Fibroblast of villous mesenchyme (primary cell): ENCODE measurements around the gene SCYGR8. TPM values are rescaled to one million over a fixed set of nuclear protein-coding genes. Genes with fewer than 3 reads are reported as not detected.

Source experiments
- DNase-seq: peaks from one replicate; pipeline ENCODE4 v3.0.0-alpha.2; 2010; ENCODE audit warnings: low read depth
- H3K4me3 ChIP-seq: 2 replicates; pipeline ENCODE4 v1.5.1; 2011; ENCODE audit warnings: low read depth, mild to moderate bottlenecking, low read length
- total RNA-seq: library from RNA; depleted of rRNA; stranded (reverse); fragments of >200 nt; gene quantifications from 2 replicates; pipeline ENCODE4 v1.2.3, GENCODE V29; 2012
- TF ChIP-seq, protein P1 (sequence below): IDR thresholded peaks from 2 replicates; pipeline ENCODE4 v1.5.1; 2012; ENCODE audit warnings: low read depth, mild to moderate bottlenecking, low read length; ENCODE audit not compliant: insufficient read depth

Gene SCYGR8
- total RNA-seq, 1 donor, result not detected

DNA sequence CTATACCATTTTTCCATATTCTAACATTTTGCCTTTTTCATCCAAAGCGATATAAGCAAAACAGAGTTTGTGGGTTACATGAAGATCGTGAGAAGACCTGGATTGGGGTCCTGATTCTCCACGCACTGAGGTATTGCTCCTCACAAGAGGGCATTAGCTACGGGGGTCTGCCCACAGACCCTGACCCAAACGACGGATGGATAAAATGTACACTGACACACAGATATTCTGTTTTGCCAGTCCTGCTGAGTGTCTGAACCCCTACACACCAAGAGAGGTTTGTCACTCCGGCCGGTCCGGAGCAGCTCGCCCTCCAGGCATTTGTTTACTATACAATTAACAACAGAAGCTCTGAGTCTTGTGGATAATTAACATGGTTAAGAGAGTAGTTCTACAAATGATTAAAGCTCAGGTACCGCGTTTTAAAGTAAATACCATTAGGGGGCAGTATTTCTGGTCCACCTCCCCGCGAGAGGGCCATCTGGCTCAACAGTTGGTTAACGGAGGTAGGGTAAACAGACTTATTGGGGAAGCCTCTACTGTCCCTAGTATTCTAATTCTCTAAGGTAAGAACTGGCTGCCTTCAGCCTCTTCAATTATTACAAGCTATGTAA, 28.4 kb downstream of the SCYGR8 start:
- no peak overlapping the region for H3K4me3 ChIP-seq
- DNase-seq, result peak; percentile 14
- TF ChIP-seq, protein P1, sequence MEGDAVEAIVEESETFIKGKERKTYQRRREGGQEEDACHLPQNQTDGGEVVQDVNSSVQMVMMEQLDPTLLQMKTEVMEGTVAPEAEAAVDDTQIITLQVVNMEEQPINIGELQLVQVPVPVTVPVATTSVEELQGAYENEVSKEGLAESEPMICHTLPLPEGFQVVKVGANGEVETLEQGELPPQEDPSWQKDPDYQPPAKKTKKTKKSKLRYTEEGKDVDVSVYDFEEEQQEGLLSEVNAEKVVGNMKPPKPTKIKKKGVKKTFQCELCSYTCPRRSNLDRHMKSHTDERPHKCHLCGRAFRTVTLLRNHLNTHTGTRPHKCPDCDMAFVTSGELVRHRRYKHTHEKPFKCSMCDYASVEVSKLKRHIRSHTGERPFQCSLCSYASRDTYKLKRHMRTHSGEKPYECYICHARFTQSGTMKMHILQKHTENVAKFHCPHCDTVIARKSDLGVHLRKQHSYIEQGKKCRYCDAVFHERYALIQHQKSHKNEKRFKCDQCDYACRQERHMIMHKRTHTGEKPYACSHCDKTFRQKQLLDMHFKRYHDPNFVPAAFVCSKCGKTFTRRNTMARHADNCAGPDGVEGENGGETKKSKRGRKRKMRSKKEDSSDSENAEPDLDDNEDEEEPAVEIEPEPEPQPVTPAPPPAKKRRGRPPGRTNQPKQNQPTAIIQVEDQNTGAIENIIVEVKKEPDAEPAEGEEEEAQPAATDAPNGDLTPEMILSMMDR, result peak; percentile 23

DNA sequence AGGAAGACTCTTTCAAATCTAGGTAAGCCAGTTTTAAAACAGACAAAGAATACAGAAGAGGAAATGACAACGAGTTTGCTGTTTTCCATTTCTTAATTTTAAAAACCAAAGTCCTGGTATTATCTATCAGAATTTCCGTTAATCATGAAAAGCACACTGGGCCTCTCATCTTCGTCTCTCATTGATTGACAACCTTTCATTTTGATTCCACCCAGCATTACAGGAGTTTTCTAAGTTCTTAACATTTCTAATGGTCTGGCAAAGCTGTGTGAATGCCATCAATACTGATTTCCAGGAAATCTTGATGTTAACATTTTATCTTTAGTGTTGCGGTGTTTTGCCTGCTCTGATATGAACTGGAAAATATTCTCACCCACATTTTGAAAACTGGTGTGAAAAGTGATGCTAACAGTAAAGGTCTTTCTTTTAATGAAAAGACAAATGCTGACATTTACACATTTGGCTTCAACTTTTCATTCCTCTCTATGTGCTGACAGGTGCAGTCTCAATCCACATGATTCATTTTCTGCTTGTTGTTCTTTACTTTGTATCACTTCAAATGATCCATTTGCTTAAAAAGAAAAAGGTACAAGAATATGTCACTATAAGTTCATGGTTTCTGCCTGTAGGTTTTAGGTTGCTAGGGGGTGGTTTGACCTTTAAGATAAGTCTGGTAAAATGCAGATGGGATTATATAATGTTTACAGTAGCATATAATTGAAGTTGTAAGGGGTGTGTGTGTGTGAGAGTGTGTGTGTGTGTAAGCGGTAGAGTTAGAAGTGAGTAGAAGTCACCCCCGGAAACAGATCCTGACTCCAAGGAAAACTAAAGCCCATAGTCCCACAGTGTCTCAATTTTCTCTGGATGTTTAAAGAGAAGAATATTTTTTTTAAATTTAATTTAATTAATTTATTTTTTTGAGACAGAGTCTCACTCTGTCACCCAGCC, 29.5 kb downstream of the SCYGR8 start:
- TF ChIP-seq, protein P1, result no peak
- H3K4me3 ChIP-seq, result no peak overlapping the region
- DNase-seq, result peak; percentile 9

GRCh38 chr2:227780981-227781615, 35.4 kb downstream of the SCYGR8 start:
- TF ChIP-seq, protein P1, result no peak
- no peak for DNase-seq
- no peak overlapping the region for H3K4me3 ChIP-seq

- H3K4me3 ChIP-seq, result no peak overlapping the region
- DNase-seq, result no peak
- TF ChIP-seq, protein P1, result no peak
These were observed 36.1 kb downstream of the SCYGR8 start for GRCh38 chr2:227781841-227782240.

- no peak overlapping the region for H3K4me3 ChIP-seq
- TF ChIP-seq, protein P1, result no peak
- DNase-seq, result no peak
These were observed 37.1 kb downstream of the SCYGR8 start for GRCh38 chr2:227782804-227783203.

DNA sequence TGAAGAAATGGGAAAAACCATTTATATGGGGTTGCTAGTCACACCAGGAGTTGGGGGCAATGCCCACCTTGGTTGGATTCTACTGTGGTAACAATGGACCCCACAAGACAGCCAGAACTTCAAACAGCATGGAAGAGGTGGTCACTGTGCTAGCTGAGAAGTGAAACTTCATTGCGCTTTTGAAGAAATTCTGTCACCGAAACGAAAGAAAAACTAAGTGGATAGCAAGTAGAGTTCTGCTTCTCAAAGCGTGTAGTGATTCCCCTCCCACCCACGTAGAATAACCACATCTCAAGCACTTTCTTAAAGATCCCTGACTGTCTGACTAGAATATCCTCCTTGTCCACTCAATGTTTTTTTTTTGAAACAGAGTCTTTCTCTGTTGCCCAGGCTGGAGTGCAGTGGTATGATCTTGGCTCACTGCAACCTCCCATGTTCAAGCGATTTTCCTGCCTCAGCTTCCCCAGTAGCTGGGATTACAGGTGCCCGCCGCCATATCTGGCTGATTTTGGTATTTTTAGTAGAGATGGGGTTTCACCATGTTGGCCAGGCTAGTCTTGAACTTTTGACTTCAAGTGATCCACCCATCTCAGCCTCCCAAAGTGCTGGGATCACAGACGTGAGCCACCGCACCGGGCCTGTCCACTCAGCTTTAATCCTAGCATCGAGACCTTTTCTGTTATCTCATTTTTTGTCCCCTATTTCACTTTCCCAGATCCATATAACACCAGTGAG, 37.9 kb downstream of the SCYGR8 start:
- H3K4me3 ChIP-seq, result no peak overlapping the region
- TF ChIP-seq, protein P1, result no peak

More for the DNA sequence above, 37.9 kb downstream of the SCYGR8 start:
- no peak for DNase-seq
